OCI-LY3 (cell line): ENCODE measurements around the gene PHTF1.

Source experiments
- H2AFZ ChIP-seq: fragments of 200-600, 300-600 bp; shearing (Covaris generic); 2 replicates; pipeline ENCODE4 v1.6.0; 2014; ENCODE audit warnings: antibody characterized with exemption, low read depth, low read length
- H3K27ac ChIP-seq: fragments of 200-600, 300-600 bp; sonication (generic); 2 replicates; pipeline ENCODE4 v1.5.1; 2014; ENCODE audit warnings: mild to moderate bottlenecking, low read length, moderate library complexity, mixed read lengths
- H3K27me3 ChIP-seq: fragments of 200-600, 300-600 bp; sonication (generic); 2 replicates; pipeline ENCODE4 v1.6.1; 2014; ENCODE audit warnings: low read depth, low read length, mixed read lengths
- H3K36me3 ChIP-seq: fragments of 200-600, 300-600 bp; sonication (generic); replicated peaks from 2 replicates; pipeline ENCODE3; 2014; ENCODE audit warnings: low read depth, low read length, mixed read lengths
- H3K4me1 ChIP-seq: fragments of 300-600, 200-600 bp; sonication (generic); 2 replicates; pipeline ENCODE4 v1.6.1; 2014; ENCODE audit warnings: low read length, mixed read lengths
- H3K4me2 ChIP-seq: fragments of 200-600, 300-600 bp; sonication (generic); 2 replicates; pipeline ENCODE4 v1.6.1; 2014; ENCODE audit warnings: low read length, mixed read lengths
- H3K4me3 ChIP-seq: fragments of 300-600, 200-600 bp; sonication (generic); 2 replicates; pipeline ENCODE4 v1.5.1; 2014; ENCODE audit warnings: antibody characterized with exemption, mild to moderate bottlenecking, low read length, moderate library complexity
- H3K79me2 ChIP-seq: fragments of 300-600, 200-600 bp; shearing (Covaris generic); 2 replicates; pipeline ENCODE4 v1.6.1; 2014; ENCODE audit warnings: mild to moderate bottlenecking, low read length, mixed read lengths
- H3K9ac ChIP-seq: fragments of 300-600, 200-600 bp; shearing (Covaris generic); 2 replicates; pipeline ENCODE4 v1.6.0; 2014; ENCODE audit warnings: mild to moderate bottlenecking, low read length, moderate library complexity
- H3K9me3 ChIP-seq: fragments of 200-600, 300-600 bp; shearing (Covaris generic); 2 replicates; pipeline ENCODE4 v1.6.1; 2014; ENCODE audit warnings: low read length, mixed read lengths; ENCODE audit not compliant: insufficient read depth
- H4K20me1 ChIP-seq: fragments of 200-600, 300-600 bp; sonication (generic); 2 replicates; pipeline ENCODE4 v1.6.1; 2016; ENCODE audit warnings: low read length, mixed read lengths; ENCODE audit not compliant: insufficient read depth
- CTCF ChIP-seq: fragments of 200-600, 300-600 bp; sonication (generic); IDR thresholded peaks from 2 replicates; pipeline ENCODE4 v1.5.1; 2014; ENCODE audit warnings: antibody characterized with exemption, low read length, low read depth
- EZH2phosphoT487 ChIP-seq: fragments of 200-600 bp; shearing (Covaris generic); IDR thresholded peaks from 2 replicates; pipeline ENCODE4 v1.6.1; 2018; ENCODE audit warnings: antibody characterized with exemption, mixed run types, low read depth

Gene PHTF1

DNA sequence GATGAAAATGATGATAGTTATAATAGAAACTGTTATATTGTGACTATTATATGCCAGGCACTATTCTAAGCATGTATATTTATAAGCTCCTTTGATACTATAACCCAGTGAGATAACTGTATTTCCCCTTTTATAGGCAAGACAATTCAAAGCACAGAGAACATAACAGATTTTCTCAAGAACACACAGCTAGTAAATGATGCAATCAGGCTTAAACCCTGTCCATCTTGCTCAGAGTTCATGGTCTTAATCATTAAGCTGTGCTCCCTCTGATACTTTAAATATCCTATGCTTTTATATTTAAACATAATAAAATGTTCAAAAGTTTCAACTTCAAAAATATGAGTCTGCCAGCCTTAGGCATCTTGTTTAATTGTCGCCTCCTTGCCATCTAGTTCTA is 88.6 kb downstream of the PHTF1 start:
- no peak overlapping the region for H3K27ac ChIP-seq
- H3K27me3 ChIP-seq, result no peaks in the 10 kb centered on the region
- TF ChIP-seq CTCF (no peak), EZH2phosphoT487 (no peak)
- no peaks in the 10 kb centered on the region for H3K36me3 ChIP-seq
- peaks cover 16% of the 10 kb centered on the region for H3K4me1 ChIP-seq
- no peak overlapping the region for H3K4me3 ChIP-seq
- no peaks in the 10 kb centered on the region for H4K20me1 ChIP-seq
- no peak overlapping the region for H3K4me2 ChIP-seq
- no peak overlapping the region for H2AFZ ChIP-seq
- H3K79me2 ChIP-seq, result no peaks in the 10 kb centered on the region
- H3K9ac ChIP-seq, result no peak overlapping the region
- H3K9me3 ChIP-seq, result no peaks in the 10 kb centered on the region

DNA sequence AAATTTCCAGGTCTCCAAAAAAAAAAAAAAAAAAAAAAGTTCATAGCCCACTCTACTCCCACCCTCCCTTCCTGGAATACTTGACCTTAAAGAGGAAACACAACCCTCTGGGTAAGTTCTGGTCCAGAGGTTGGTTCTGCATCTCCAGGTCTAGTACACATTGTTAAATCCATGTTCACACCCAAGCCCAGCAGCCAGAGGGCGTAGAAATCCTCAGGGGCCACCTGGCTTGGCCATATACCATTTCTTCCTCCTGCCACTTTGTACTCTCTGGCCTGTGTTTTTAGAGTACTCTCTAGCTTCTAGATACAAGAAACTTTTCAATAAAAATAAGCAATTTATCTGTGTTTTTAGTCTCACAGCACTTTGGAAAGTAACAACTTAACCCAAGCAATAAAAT is 89.3 kb downstream of the PHTF1 start:
- Histone ChIP-seq H3K79me2 (no peaks in the 10 kb centered on the region), H3K9ac (no peak overlapping the region)

DNA sequence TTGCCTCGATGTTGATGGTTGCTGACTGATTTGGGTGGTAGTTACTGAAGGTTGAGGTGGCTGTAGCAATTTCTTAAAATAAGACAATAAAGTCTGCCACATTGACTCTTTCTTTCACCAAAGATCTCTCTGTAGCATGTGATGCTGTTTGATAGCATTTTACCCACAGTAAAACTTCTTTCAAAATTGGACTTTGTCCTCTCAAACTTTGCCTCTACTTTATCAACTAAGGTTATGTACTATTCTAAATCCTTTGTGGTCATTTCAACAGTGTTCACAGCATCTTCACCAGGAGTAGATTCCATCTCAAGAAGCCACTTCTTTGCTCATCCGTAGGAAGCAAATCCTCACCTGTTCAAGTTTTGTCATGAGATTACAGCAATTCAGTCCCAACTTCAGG is 93.2 kb downstream of the PHTF1 start:
- no peak overlapping the region for H3K9ac ChIP-seq
- H3K79me2 ChIP-seq, result no peaks in the 10 kb centered on the region
- H2AFZ ChIP-seq, result no peak overlapping the region
- no peaks in the 10 kb centered on the region for H3K36me3 ChIP-seq
- no peak overlapping the region for H3K27ac ChIP-seq
- H3K27me3 ChIP-seq, result no peaks in the 10 kb centered on the region
- no peaks in the 10 kb centered on the region for H3K9me3 ChIP-seq
- no peaks in the 10 kb centered on the region for H3K4me1 ChIP-seq
- H3K4me3 ChIP-seq, result no peak overlapping the region
- H3K4me2 ChIP-seq, result no peak overlapping the region
- TF ChIP-seq EZH2phosphoT487 (no peak), CTCF (no peak)
- no peaks in the 10 kb centered on the region for H4K20me1 ChIP-seq

More for the DNA sequence above, 89.3 kb downstream of the PHTF1 start:
- Histone ChIP-seq H2AFZ (no peak overlapping the region), H3K4me2 (no peak overlapping the region), H3K4me1 (peaks cover 9% of the 10 kb centered on the region), H4K20me1 (no peaks in the 10 kb centered on the region), H3K27ac (no peak overlapping the region), H3K36me3 (no peaks in the 10 kb centered on the region), H3K27me3 (no peaks in the 10 kb centered on the region), H3K9me3 (no peaks in the 10 kb centered on the region), H3K4me3 (no peak overlapping the region)
- no peak for TF ChIP-seq CTCF
- no peak for TF ChIP-seq EZH2phosphoT487

DNA sequence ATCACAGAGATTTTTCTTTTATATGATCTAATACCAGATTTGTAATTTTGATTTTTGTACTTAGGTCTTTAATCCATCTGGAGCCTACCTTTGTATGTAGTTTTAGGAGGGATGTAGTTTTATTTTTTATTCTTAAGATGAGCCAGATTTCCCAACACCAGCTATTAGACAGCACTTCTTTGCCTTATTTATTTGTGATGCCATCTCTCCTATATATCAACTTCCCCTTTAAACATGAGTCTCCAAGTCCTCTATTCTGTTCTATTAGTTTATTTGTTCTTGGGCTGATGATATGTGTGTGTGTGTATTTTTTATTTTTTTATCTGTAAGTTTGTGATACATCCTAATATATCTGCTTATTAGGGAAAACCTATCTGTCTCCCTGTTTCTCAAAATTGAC is 94.2 kb downstream of the PHTF1 start:
- Histone ChIP-seq H2AFZ (no peak overlapping the region), H3K79me2 (no peaks in the 10 kb centered on the region), H3K9me3 (no peaks in the 10 kb centered on the region), H3K9ac (no peak overlapping the region), H3K4me3 (no peak overlapping the region), H3K27ac (no peak overlapping the region), H3K4me2 (no peak overlapping the region), H4K20me1 (no peaks in the 10 kb centered on the region), H3K4me1 (no peaks in the 10 kb centered on the region), H3K36me3 (no peaks in the 10 kb centered on the region), H3K27me3 (no peaks in the 10 kb centered on the region)
- TF ChIP-seq CTCF (no peak), EZH2phosphoT487 (no peak)
